Choroid plexus epithelial cell (primary cell): ENCODE measurements around the gene VWA2.

Experiments used
- DNase-seq: peaks from one replicate; pipeline ENCODE4 v3.0.0-alpha.2; 2010; ENCODE audit warnings: low read depth
- H3K4me3 ChIP-seq: 2 replicates; pipeline ENCODE4 v1.5.1; 2011; ENCODE audit warnings: low read depth, mild to moderate bottlenecking, control low read depth, low read length, moderate library complexity
- TF ChIP-seq, protein P1 (sequence below): conservative IDR thresholded peaks from 2 replicates; pipeline ENCODE4 v1.5.1; 2011; ENCODE audit warnings: low read depth, mild to moderate bottlenecking, control low read depth, inconsistent platforms, low read length, moderate library complexity

Gene VWA2

DNA sequence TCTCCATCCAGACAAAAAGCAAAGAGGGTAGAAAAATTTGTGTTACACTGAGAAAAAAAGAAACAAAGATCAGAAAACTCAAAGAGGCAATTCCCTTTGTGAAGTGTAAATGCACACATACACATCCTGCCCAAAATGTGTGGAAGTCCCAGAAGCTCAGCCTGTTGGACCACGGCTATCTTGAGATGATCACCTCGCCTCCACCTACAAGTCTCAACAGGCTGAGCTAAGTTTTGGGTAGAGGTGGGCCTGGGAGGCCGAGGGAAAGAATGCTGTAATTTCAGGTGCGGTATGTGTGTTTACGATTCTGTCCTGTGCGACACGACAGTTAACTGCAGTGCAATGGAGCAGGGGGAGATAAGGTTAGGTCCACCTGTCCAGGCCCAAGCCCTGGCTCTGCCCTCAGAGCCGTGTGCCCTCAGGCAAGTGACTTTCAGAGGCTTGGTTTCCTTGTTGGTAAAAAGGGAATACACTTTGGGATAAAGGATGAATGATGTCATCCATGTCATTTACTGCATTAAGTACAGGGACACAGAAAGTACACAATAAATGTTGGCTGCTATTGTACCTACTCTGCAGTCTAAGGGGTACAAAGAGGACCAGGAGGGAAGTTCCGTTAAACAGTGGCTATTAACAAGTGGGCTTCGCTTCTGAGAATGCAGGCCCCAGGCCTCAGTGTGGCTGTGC lies 97.9 kb downstream of the VWA2 start:
- TF ChIP-seq, protein P1, sequence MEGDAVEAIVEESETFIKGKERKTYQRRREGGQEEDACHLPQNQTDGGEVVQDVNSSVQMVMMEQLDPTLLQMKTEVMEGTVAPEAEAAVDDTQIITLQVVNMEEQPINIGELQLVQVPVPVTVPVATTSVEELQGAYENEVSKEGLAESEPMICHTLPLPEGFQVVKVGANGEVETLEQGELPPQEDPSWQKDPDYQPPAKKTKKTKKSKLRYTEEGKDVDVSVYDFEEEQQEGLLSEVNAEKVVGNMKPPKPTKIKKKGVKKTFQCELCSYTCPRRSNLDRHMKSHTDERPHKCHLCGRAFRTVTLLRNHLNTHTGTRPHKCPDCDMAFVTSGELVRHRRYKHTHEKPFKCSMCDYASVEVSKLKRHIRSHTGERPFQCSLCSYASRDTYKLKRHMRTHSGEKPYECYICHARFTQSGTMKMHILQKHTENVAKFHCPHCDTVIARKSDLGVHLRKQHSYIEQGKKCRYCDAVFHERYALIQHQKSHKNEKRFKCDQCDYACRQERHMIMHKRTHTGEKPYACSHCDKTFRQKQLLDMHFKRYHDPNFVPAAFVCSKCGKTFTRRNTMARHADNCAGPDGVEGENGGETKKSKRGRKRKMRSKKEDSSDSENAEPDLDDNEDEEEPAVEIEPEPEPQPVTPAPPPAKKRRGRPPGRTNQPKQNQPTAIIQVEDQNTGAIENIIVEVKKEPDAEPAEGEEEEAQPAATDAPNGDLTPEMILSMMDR, result no peak
- DNase-seq, result no peak
- H3K4me3 ChIP-seq, result no peak overlapping the region

DNA sequence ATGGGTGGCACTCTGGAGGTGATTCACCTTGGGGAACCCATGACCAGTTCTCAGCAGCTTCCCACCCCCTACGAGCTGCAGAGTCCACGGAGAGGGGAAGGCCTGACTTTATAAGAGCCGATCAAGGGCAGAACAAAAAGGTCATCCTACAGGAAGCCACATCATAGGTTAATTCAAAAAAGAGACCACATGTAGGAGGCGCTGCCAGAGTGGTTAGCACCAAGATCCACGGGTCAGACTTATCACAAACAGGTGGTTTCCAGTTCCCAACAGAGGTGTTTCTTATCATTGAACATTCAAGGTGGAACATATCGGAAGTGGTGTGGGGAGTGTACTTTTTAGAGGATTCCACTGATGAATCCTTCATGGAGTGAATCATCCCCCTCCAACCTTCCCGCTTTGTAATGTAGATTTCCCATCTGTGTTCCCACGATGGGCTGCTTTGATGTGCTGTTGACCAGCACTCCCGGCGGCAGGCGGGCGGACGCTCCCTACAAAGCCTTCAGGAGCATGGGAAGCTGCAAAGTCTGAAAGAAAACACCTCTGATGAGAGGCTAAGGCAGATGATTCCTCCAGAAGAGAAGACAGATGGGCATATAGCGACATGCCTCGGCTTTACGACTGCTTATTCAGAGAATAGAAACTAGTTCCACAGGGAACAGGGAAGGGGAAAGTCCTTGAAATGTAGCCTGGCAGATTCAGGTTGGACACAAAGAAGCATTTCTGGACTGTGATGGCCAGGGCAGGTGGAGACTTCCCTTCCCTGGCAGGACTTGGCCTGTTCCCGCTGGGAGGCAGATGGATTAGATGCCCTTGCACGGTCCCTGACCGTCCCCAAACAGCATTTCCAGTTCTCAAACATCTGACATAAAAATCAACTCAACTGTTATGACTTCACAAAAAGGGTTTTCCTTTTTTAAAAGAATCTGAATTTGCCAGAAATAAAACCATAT lies 98.7 kb downstream of the VWA2 start:
- DNase-seq, result no peak
- TF ChIP-seq, protein P1, result no peak
- H3K4me3 ChIP-seq, result no peak overlapping the region

DNA sequence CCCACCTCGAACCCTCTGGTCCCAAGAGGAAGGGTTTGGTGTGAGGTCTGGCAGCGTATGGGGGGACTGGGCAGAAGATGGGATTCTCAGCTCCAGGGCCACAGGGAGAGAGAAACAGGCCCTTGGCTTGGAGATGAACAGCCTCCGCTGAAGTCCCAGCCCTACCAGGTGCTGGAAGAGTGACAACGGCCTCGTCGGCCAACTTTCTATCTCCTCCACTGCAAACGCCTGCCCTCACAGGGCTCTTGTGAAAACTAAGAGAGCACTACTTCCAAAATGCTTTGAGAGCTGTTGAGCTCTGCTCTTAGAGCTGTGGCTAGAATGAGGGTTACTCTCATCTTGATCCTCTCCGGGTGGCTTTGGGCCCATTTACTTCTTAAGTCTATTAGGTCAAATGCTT lies 101.8 kb downstream of the VWA2 start:
- TF ChIP-seq, protein P1, result no peak
- no peak for DNase-seq
- no peak overlapping the region for H3K4me3 ChIP-seq
